ENCODE measurements around the gene SARDH. TPM values are rescaled to one million over a fixed set of nuclear protein-coding genes. Genes with fewer than 3 reads are reported as not detected.

SARDH gene
- total RNA-seq, 4 donors from 2014 or later: 0.39 to 2.9 (median 0.51) TPM

GRCh38 chr9:133632806-133633680 lies 105.1 kb downstream of the SARDH start:
- intact Hi-C loops (cut with DNase I): no loop called here
- no peaks in the 10 kb centered on the region for H3K9me3 ChIP-seq
- no peaks in the 10 kb centered on the region for H3K36me3 ChIP-seq
- H3K4me3 ChIP-seq: no peak overlapping the region
- peaks cover 0 to 89% (median 5%) of the 10 kb centered on the region in 4 donors for H3K27me3 ChIP-seq
- peaks cover 0 to 10% (median 6%) of the 10 kb centered on the region in 4 donors for H3K4me1 ChIP-seq
- TF ChIP-seq EP300 (IDR thresholded peaks at IDR 0.05) (no peak), POLR2A (IDR thresholded peaks at IDR 0.05; ENCODE audit: low read depth) (no peak)
- 45% methylated on average over 19 of the region's 27 CpGs for whole genome bisulfite sequencing
- no peak for DNase-seq (ENCODE audit: extremely low spot score)
- H3K27ac ChIP-seq (replicated peaks in 1 of 4): no peak overlapping the region

- Histone ChIP-seq H3K4me3 (no peak overlapping the region), H3K9me3 (peaks cover 0 to 12% (median 1%) of the 10 kb centered on the region in 4 donors), H3K27me3 (peaks cover 0 to 69% (median 5%) of the 10 kb centered on the region in 4 donors), H3K4me1 (peaks cover 0 to 10% (median 6%) of the 10 kb centered on the region in 4 donors), H3K36me3 (no peaks in the 10 kb centered on the region), H3K27ac (replicated peaks in 1 of 4) (no peak overlapping the region)
- TF ChIP-seq POLR2AphosphoS5 (IDR thresholded peaks at IDR 0.05) (no peak), POLR2A (IDR thresholded peaks at IDR 0.05; ENCODE audit: low read depth) (no peak), EP300 (IDR thresholded peaks at IDR 0.05) (no peak)
- TF ChIP-seq, protein P1, sequence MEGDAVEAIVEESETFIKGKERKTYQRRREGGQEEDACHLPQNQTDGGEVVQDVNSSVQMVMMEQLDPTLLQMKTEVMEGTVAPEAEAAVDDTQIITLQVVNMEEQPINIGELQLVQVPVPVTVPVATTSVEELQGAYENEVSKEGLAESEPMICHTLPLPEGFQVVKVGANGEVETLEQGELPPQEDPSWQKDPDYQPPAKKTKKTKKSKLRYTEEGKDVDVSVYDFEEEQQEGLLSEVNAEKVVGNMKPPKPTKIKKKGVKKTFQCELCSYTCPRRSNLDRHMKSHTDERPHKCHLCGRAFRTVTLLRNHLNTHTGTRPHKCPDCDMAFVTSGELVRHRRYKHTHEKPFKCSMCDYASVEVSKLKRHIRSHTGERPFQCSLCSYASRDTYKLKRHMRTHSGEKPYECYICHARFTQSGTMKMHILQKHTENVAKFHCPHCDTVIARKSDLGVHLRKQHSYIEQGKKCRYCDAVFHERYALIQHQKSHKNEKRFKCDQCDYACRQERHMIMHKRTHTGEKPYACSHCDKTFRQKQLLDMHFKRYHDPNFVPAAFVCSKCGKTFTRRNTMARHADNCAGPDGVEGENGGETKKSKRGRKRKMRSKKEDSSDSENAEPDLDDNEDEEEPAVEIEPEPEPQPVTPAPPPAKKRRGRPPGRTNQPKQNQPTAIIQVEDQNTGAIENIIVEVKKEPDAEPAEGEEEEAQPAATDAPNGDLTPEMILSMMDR (IDR thresholded peaks at IDR 0.05): no peak
- 100% methylated on average over 3 of the region's 12 CpGs for WGBS
- no peak for DNase-seq (ENCODE audit: extremely low spot score)
- intact Hi-C loops (cut with DNase I): no loop called here
These were observed 107.0 kb downstream of the SARDH start for GRCh38 chr9:133631111-133631510.

- no peaks in the 10 kb centered on the region for H3K36me3 ChIP-seq
- no peak for DNase-seq (ENCODE audit: extremely low spot score)
- peaks cover 0 to 23% (median 4%) of the 10 kb centered on the region in 4 donors for H3K9me3 ChIP-seq
- WGBS: 92% methylated on average over 16 of the region's 23 CpGs
- H3K27me3 ChIP-seq: peaks cover 0 to 60% (median 4%) of the 10 kb centered on the region in 4 donors
- peaks cover 0 to 9% (median 5%) of the 10 kb centered on the region in 4 donors for H3K4me1 ChIP-seq
- intact Hi-C loops (cut with DNase I): no loop called here
- no peak overlapping the region for H3K4me3 ChIP-seq
- H3K27ac ChIP-seq (replicated peaks in 1 of 4): no peak overlapping the region
- TF ChIP-seq, protein P1 (IDR thresholded peaks at IDR 0.05): no peak
- no peak for TF ChIP-seq POLR2A (IDR thresholded peaks at IDR 0.05; ENCODE audit: low read depth)
- no peak for TF ChIP-seq EP300 (IDR thresholded peaks at IDR 0.05)
- TF ChIP-seq POLR2AphosphoS5 (IDR thresholded peaks at IDR 0.05): no peak
These were observed 108.7 kb downstream of the SARDH start for GRCh38 chr9:133629221-133630110.

DNA sequence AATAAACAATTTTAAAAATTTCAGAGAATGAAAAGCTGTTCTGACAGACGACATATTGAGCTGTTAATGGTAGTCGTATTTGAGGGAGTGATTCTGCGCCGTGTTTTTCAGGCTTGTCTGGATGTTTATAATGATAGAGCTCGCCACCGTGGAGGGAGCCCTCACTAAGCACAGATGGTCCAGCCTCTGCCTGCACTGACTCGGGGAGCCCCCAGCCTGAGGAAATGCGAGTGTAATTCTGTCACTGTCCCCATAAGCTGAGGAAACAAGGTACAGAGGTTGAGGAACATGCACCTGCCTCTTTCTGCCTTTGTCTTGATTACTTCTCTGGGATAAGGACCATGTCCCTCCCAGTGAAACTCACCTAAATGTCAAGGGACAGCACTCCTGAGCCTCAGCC lies 109.4 kb downstream of the SARDH start:
- intact Hi-C loops (cut with DNase I): no loop called here
- Histone ChIP-seq H3K9me3 (peaks cover 0 to 23% (median 4%) of the 10 kb centered on the region in 4 donors), H3K4me3 (no peak overlapping the region), H3K4me1 (peaks cover 0 to 4% (median under 1%) of the 10 kb centered on the region in 4 donors), H3K27me3 (peaks cover 0 to 59% (median 1%) of the 10 kb centered on the region in 4 donors), H3K27ac (replicated peaks in 1 of 4) (no peak overlapping the region), H3K36me3 (no peaks in the 10 kb centered on the region)
- no peak for DNase-seq (ENCODE audit: extremely low spot score)
- 56% methylated on average over 8 of the region's 8 CpGs for WGBS
- TF ChIP-seq POLR2AphosphoS5 (IDR thresholded peaks at IDR 0.05): no peak
- TF ChIP-seq, protein P1 (IDR thresholded peaks at IDR 0.05): no peak
- TF ChIP-seq EP300 (IDR thresholded peaks at IDR 0.05): no peak
- TF ChIP-seq POLR2A (IDR thresholded peaks at IDR 0.05; ENCODE audit: low read depth): no peak

All from esophagus muscularis mucosa (tissue), 4 donors.